Neural cell (in vitro differentiated cells): ENCODE measurements around the gene PAFAH1B1. TPM values are rescaled to one million over a fixed set of nuclear protein-coding genes. Genes with fewer than 3 reads are reported as not detected.

Experiments used
- H2AFZ ChIP-seq: fragments of 200-600, 300-800 bp; sonication (generic), shearing (Covaris generic); 2 replicates; pipeline ENCODE4 v1.6.0; 2014; ENCODE audit warnings: low read depth, mild to moderate bottlenecking, antibody characterized with exemption, low read length, moderate library complexity
- H3F3A ChIP-seq: fragments of 200-600 bp; shearing (Covaris generic); 2 replicates; pipeline ENCODE4 v1.6.1; 2016; ENCODE audit warnings: mild to moderate bottlenecking, moderate library complexity, mixed read lengths, antibody characterized with exemption, low read length; ENCODE audit not compliant: insufficient read depth, poor library complexity, severe bottlenecking
- H3K27ac ChIP-seq: fragments of 200-600, 300-800 bp; sonication (generic), shearing (Covaris generic); 2 replicates; pipeline ENCODE4 v1.5.1; 2014; ENCODE audit warnings: mild to moderate bottlenecking, low read length, moderate library complexity
- H3K27me3 ChIP-seq: fragments of 300-800, 200-600 bp; sonication (generic), shearing (Covaris generic); 2 replicates; pipeline ENCODE4 v1.6.0; 2014; ENCODE audit warnings: mild to moderate bottlenecking, low read depth, low read length, moderate library complexity; ENCODE audit not compliant: insufficient read depth
- H3K36me3 ChIP-seq: fragments of 300-800, 200-600 bp; sonication (generic), shearing (Covaris generic); 2 replicates; pipeline ENCODE4 v1.5.1; 2014; ENCODE audit warnings: mild to moderate bottlenecking, antibody characterized with exemption, low read length, moderate library complexity; ENCODE audit not compliant: insufficient read depth
- H3K4me2 ChIP-seq: fragments of 300-800, 200-600 bp; sonication (generic), shearing (Covaris generic); 2 replicates; pipeline ENCODE4 v1.6.0; 2014; ENCODE audit warnings: mild to moderate bottlenecking, low read length
- H3K4me3 ChIP-seq: fragments of 300-800, 200-600 bp; sonication (generic), shearing (Covaris generic); 2 replicates; pipeline ENCODE4 v1.5.1; 2014; ENCODE audit warnings: mild to moderate bottlenecking, low read length, moderate library complexity
- H3K79me2 ChIP-seq: fragments of 200-600 bp; shearing (Covaris generic); replicated peaks from 2 replicates; pipeline ENCODE4 v1.6.0; 2014; ENCODE audit warnings: mild to moderate bottlenecking, low read length, moderate library complexity; ENCODE audit not compliant: insufficient read depth
- H3K9ac ChIP-seq: fragments of 300-800, 200-600 bp; sonication (generic), shearing (Covaris generic); 2 replicates; pipeline ENCODE4 v1.6.1; 2016; ENCODE audit warnings: mild to moderate bottlenecking, low read length, mixed read lengths
- H3K9me2 ChIP-seq: fragments of 200-600 bp; shearing (Covaris generic); 2 replicates; pipeline ENCODE4 v1.6.1; 2016; ENCODE audit warnings: mild to moderate bottlenecking, low read length, mixed read lengths; ENCODE audit not compliant: insufficient read depth
- H3K9me3 ChIP-seq: fragments of 200-600, 300-800 bp; sonication (generic), shearing (Covaris generic); 2 replicates; pipeline ENCODE4 v1.6.1; 2016; ENCODE audit warnings: mild to moderate bottlenecking, mixed run types, low read length, moderate library complexity, mixed read lengths
- H4K20me1 ChIP-seq: fragments of 200-600 bp; shearing (Covaris generic); 2 replicates; pipeline ENCODE4 v1.6.1; 2016; ENCODE audit warnings: mild to moderate bottlenecking, mixed run types; ENCODE audit not compliant: insufficient read depth
- EP300 ChIP-seq: fragments of 450-650 bp; conservative IDR thresholded peaks from 2 replicates; pipeline ENCODE4 v1.6.1; 2014; ENCODE audit warnings: antibody characterized with exemption, mild to moderate bottlenecking, moderate library complexity; ENCODE audit not compliant: poor library complexity, severe bottlenecking
- EZH2 ChIP-seq: fragments of 200-600, 300-800 bp; shearing (Covaris generic), sonication (generic); IDR thresholded peaks from 2 replicates; pipeline ENCODE4 v1.6.1; 2014; ENCODE audit warnings: antibody characterized with exemption, low read length, borderline replicate concordance, mild to moderate bottlenecking; ENCODE audit not compliant: insufficient read depth, poor library complexity, severe bottlenecking
- MXI1 ChIP-seq: fragments of 450-650 bp; conservative IDR thresholded peaks from 2 replicates; pipeline ENCODE4 v1.6.1; 2014; ENCODE audit warnings: antibody characterized with exemption, mild to moderate bottlenecking; ENCODE audit not compliant: poor library complexity, severe bottlenecking
- POLR2AphosphoS5 ChIP-seq: IDR thresholded peaks from 2 replicates; pipeline ENCODE4 v1.6.1; 2012
- RAD21 ChIP-seq: fragments of 450-650 bp; conservative IDR thresholded peaks from 2 replicates; pipeline ENCODE4 v1.6.1; 2014; ENCODE audit warnings: antibody characterized with exemption, mild to moderate bottlenecking, moderate library complexity
- SMC3 ChIP-seq: fragments of 450-650 bp; conservative IDR thresholded peaks from 2 replicates; pipeline ENCODE4 v1.6.1; 2014; ENCODE audit warnings: antibody characterized with exemption, mild to moderate bottlenecking, moderate library complexity; ENCODE audit not compliant: poor library complexity
- TAF1 ChIP-seq: IDR thresholded peaks from 2 replicates; pipeline ENCODE4 v1.6.1; 2012; ENCODE audit warnings: low read depth
- polyA plus RNA-seq: library from polyadenylated mRNA; depleted of rRNA; stranded (reverse); fragments of >200 nt; gene quantifications from 2 replicates; pipeline ENCODE4 v1.2.3, GENCODE V29; 2014
- TF ChIP-seq, protein P1 (sequence below): IDR thresholded peaks from 2 replicates; pipeline ENCODE4 v1.6.1; 2012; ENCODE audit warnings: borderline replicate concordance
- TF ChIP-seq, protein P2 (sequence below): fragments of 450-650 bp; IDR thresholded peaks from 2 replicates; pipeline ENCODE4 v1.5.1; 2014; ENCODE audit warnings: antibody characterized with exemption, mild to moderate bottlenecking, moderate library complexity; ENCODE audit not compliant: poor library complexity, severe bottlenecking

The PAFAH1B1 gene
- polyA plus RNA-seq, 1 donor from 2014 or later = 305 TPM

DNA sequence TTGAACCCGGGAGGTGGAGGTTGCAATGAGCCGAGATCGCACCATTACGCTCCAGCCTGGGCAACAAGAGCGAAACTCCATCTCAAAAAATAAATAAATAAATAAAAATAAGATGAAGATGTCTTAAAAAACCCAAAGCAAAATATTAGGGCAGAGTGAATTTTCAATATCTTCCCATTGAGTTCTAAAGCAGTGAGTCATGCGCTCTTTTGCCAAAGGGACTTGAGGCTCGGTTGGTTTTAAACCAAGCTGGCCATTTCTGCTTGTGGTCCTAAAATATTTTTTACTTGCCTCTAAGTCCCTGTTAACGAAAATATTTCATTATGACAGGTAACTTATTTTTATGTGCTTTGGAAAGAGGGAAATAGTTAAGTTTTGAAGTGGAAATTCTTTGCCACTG lies 4.7 kb downstream of the PAFAH1B1 start:
- H3F3A ChIP-seq = no peaks in the 10 kb centered on the region
- H3K79me2 ChIP-seq = peaks cover 90% of the 10 kb centered on the region
- no peak overlapping the region for H3K4me2 ChIP-seq
- H3K9me2 ChIP-seq = no peaks in the 10 kb centered on the region
- no peak overlapping the region for H3K9ac ChIP-seq
- no peak overlapping the region for H2AFZ ChIP-seq
- no peaks in the 10 kb centered on the region for H3K27me3 ChIP-seq
- no peak for TF ChIP-seq TAF1
- no peak for TF ChIP-seq POLR2AphosphoS5
- no peak for TF ChIP-seq MXI1
- TF ChIP-seq EP300 = no peak
- TF ChIP-seq, protein P1, sequence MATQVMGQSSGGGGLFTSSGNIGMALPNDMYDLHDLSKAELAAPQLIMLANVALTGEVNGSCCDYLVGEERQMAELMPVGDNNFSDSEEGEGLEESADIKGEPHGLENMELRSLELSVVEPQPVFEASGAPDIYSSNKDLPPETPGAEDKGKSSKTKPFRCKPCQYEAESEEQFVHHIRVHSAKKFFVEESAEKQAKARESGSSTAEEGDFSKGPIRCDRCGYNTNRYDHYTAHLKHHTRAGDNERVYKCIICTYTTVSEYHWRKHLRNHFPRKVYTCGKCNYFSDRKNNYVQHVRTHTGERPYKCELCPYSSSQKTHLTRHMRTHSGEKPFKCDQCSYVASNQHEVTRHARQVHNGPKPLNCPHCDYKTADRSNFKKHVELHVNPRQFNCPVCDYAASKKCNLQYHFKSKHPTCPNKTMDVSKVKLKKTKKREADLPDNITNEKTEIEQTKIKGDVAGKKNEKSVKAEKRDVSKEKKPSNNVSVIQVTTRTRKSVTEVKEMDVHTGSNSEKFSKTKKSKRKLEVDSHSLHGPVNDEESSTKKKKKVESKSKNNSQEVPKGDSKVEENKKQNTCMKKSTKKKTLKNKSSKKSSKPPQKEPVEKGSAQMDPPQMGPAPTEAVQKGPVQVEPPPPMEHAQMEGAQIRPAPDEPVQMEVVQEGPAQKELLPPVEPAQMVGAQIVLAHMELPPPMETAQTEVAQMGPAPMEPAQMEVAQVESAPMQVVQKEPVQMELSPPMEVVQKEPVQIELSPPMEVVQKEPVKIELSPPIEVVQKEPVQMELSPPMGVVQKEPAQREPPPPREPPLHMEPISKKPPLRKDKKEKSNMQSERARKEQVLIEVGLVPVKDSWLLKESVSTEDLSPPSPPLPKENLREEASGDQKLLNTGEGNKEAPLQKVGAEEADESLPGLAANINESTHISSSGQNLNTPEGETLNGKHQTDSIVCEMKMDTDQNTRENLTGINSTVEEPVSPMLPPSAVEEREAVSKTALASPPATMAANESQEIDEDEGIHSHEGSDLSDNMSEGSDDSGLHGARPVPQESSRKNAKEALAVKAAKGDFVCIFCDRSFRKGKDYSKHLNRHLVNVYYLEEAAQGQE = no peak
- no peak for TF ChIP-seq RAD21
- TF ChIP-seq, protein P2, sequence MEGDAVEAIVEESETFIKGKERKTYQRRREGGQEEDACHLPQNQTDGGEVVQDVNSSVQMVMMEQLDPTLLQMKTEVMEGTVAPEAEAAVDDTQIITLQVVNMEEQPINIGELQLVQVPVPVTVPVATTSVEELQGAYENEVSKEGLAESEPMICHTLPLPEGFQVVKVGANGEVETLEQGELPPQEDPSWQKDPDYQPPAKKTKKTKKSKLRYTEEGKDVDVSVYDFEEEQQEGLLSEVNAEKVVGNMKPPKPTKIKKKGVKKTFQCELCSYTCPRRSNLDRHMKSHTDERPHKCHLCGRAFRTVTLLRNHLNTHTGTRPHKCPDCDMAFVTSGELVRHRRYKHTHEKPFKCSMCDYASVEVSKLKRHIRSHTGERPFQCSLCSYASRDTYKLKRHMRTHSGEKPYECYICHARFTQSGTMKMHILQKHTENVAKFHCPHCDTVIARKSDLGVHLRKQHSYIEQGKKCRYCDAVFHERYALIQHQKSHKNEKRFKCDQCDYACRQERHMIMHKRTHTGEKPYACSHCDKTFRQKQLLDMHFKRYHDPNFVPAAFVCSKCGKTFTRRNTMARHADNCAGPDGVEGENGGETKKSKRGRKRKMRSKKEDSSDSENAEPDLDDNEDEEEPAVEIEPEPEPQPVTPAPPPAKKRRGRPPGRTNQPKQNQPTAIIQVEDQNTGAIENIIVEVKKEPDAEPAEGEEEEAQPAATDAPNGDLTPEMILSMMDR = no peak
- no peak for TF ChIP-seq EZH2
- no peak for TF ChIP-seq SMC3
- no peak overlapping the region for H3K27ac ChIP-seq
- H3K4me3 ChIP-seq = peak overlapping the region; percentile 32
- H4K20me1 ChIP-seq = peaks cover 42% of the 10 kb centered on the region
- H3K9me3 ChIP-seq = no peaks in the 10 kb centered on the region
- H3K36me3 ChIP-seq = no peaks in the 10 kb centered on the region

DNA sequence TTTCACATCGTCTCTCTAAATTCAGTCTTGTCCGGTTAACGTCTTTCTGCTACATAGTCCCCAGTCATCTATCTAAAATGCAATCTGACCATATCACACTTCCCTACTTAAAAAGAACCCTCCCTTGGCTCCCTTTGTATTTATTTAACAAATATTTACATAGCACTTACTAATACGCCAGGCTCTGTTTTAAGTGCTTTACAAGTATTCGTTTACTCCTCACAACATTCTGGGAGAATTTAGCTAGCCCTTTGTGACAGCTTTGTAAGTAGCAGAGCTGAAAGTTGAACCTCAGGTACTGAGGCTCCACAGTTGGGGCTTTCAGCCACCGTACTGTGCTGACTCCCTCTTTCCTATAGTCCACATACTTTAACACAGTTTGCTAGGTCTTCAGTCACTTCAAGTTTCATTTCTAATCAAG lies 9.2 kb downstream of the PAFAH1B1 start:
- TF ChIP-seq MXI1 (no peak), EP300 (no peak), EZH2 (no peak), SMC3 (no peak), TAF1 (no peak), RAD21 (no peak)
- TF ChIP-seq, protein P2 = no peak
- TF ChIP-seq, protein P1 = no peak
- H3K4me3 ChIP-seq = no peak overlapping the region
- no peaks in the 10 kb centered on the region for H3K9me3 ChIP-seq
- no peaks in the 10 kb centered on the region for H3F3A ChIP-seq
- H3K27me3 ChIP-seq = no peaks in the 10 kb centered on the region
- H3K9me2 ChIP-seq = no peaks in the 10 kb centered on the region
- peaks cover 54% of the 10 kb centered on the region for H4K20me1 ChIP-seq
- no peak overlapping the region for H2AFZ ChIP-seq
- H3K36me3 ChIP-seq = no peaks in the 10 kb centered on the region
- peaks cover 98% of the 10 kb centered on the region for H3K79me2 ChIP-seq
- no peak overlapping the region for H3K9ac ChIP-seq
- H3K27ac ChIP-seq = no peak overlapping the region
- no peak overlapping the region for H3K4me2 ChIP-seq
